Measurements from ENCODE around the gene ELFN2. TPM values are rescaled to one million over a fixed set of nuclear protein-coding genes. Genes with fewer than 3 reads are reported as not detected.

Gene ELFN2
- total RNA-seq, 1 experiment from 2014 or later = 10.0 TPM

GRCh38 chr22:37343863-37344734 lies 83.2 kb downstream of the ELFN2 start:
- Histone ChIP-seq H3K4me3 (ENCODE audit: low read length) (no peak overlapping the region), H3K27me3 (ENCODE audit: low read length) (no peaks in the 10 kb centered on the region), H3K4me2 (ENCODE audit: low read length) (no peak overlapping the region), H3K27ac (ENCODE audit: low read length) (no peak overlapping the region), H3K79me2 (ENCODE audit: low read length) (no peaks in the 10 kb centered on the region), H3K9me3 (ENCODE audit: low read length) (no peaks in the 10 kb centered on the region), H3K4me1 (ENCODE audit: insufficient read depth, low read length) (no peaks in the 10 kb centered on the region), H2AFZ (ENCODE audit: low read length) (no peak overlapping the region), H3K9me2 (replicated peaks; ENCODE audit: low read length) (no peaks in the 10 kb centered on the region), H4K20me1 (ENCODE audit: low read length) (no peaks in the 10 kb centered on the region), H3K9ac (ENCODE audit: low read length) (no peak overlapping the region), H3F3A (ENCODE audit: low read length, unreplicated experiment) (no peaks in the 10 kb centered on the region), H3K36me3 (ENCODE audit: low read depth, low read length) (no peaks in the 10 kb centered on the region)
- TF ChIP-seq CTCF (conservative IDR thresholded peaks at IDR 0.05; ENCODE audit: low read depth, low read length) (no peak), EZH2phosphoT487 (IDR thresholded peaks at IDR 0.05; ENCODE audit: borderline replicate concordance, low read length) (no peak), EZH2 (IDR thresholded peaks at IDR 0.05; ENCODE audit: low read length, unreplicated experiment) (no peak)
- CTCF ChIA-PET = no interaction called here
- DNase-seq (peak; percentile 1), ATAC-seq (no peak)
- intact Hi-C loops (cut with micrococcal nuclease) = no loop called here
- BruUV-seq (replicated peaks) = no TSS peak
- POLR2A ChIA-PET (ENCODE audit: unreplicated experiment) = no interaction called here

GRCh38 chr22:37343348-37343747 lies 83.9 kb downstream of the ELFN2 start:
- DNase-seq = no peak
- Histone ChIP-seq H3K4me1 (ENCODE audit: insufficient read depth, low read length) (peaks cover under 1% of the 10 kb centered on the region; the same call in 1 of the 2 replicates), H3K9ac (ENCODE audit: low read length) (no peak overlapping the region), H2AFZ (ENCODE audit: low read length) (no peak overlapping the region), H3K4me2 (ENCODE audit: low read length) (no peak overlapping the region), H3F3A (ENCODE audit: low read length, unreplicated experiment) (no peaks in the 10 kb centered on the region), H4K20me1 (ENCODE audit: low read length) (no peaks in the 10 kb centered on the region), H3K36me3 (ENCODE audit: low read depth, low read length) (no peaks in the 10 kb centered on the region), H3K9me2 (replicated peaks; ENCODE audit: low read length) (no peaks in the 10 kb centered on the region), H3K9me3 (ENCODE audit: low read length) (no peaks in the 10 kb centered on the region), H3K79me2 (ENCODE audit: low read length) (no peaks in the 10 kb centered on the region), H3K27me3 (ENCODE audit: low read length) (no peaks in the 10 kb centered on the region), H3K4me3 (ENCODE audit: low read length) (no peak overlapping the region), H3K27ac (ENCODE audit: low read length) (no peak overlapping the region)
- BruUV-seq (replicated peaks) = no TSS peak
- intact Hi-C loops (cut with micrococcal nuclease) = no loop called here
- no peak for ATAC-seq
- TF ChIP-seq EZH2phosphoT487 (IDR thresholded peaks at IDR 0.05; ENCODE audit: borderline replicate concordance, low read length) = no peak
- TF ChIP-seq EZH2 (IDR thresholded peaks at IDR 0.05; ENCODE audit: low read length, unreplicated experiment) = no peak
- no peak for TF ChIP-seq CTCF (conservative IDR thresholded peaks at IDR 0.05; ENCODE audit: low read depth, low read length)
- CTCF ChIA-PET = no interaction called here
- POLR2A ChIA-PET (ENCODE audit: unreplicated experiment) = no interaction called here

- Histone ChIP-seq H4K20me1 (ENCODE audit: low read length) (no peaks in the 10 kb centered on the region), H2AFZ (ENCODE audit: low read length) (no peak overlapping the region), H3K4me1 (ENCODE audit: insufficient read depth, low read length) (peaks cover 14% of the 10 kb centered on the region), H3K79me2 (ENCODE audit: low read length) (no peaks in the 10 kb centered on the region), H3K36me3 (ENCODE audit: low read depth, low read length) (no peaks in the 10 kb centered on the region), H3K9me2 (replicated peaks; ENCODE audit: low read length) (no peaks in the 10 kb centered on the region), H3K9me3 (ENCODE audit: low read length) (no peaks in the 10 kb centered on the region), H3K4me3 (ENCODE audit: low read length) (no peak overlapping the region), H3K9ac (ENCODE audit: low read length) (no peak overlapping the region), H3K27ac (ENCODE audit: low read length) (no peak overlapping the region), H3K4me2 (ENCODE audit: low read length) (no peak overlapping the region), H3K27me3 (ENCODE audit: low read length) (no peaks in the 10 kb centered on the region), H3F3A (ENCODE audit: low read length, unreplicated experiment) (no peaks in the 10 kb centered on the region)
- intact Hi-C loops (cut with micrococcal nuclease) = no loop called here
- POLR2A ChIA-PET (ENCODE audit: unreplicated experiment) = no interaction called here
- no TSS peak for BruUV-seq (replicated peaks)
- no peak for TF ChIP-seq EZH2 (IDR thresholded peaks at IDR 0.05; ENCODE audit: low read length, unreplicated experiment)
- CTCF ChIA-PET = no interaction called here
- DNase-seq = no peak
- no peak for ATAC-seq
Measured at GRCh38 chr22:37342065-37342464, 85.2 kb downstream of the ELFN2 start.
